ENCODE data around the gene UQCC2. TPM values are rescaled to one million over a fixed set of nuclear protein-coding genes. Genes with fewer than 3 reads are reported as not detected.

The UQCC2 gene
- total RNA-seq, 2 experiments from 2014 or later: 64.9 to 85.3 TPM

- ChIA-PET POLR2A (no interaction called here), CTCF (ENCODE audit: unreplicated experiment) (no interaction called here)
- H2AFZ ChIP-seq (ENCODE audit: low read length): no peak overlapping the region
- TF ChIP-seq CTCF (conservative IDR thresholded peaks at IDR 0.05; ENCODE audit: low read length) (no peak), EZH2phosphoT487 (IDR thresholded peaks at IDR 0.05; ENCODE audit: borderline replicate concordance, low read depth, low read length) (no peak)
- no peaks in the 10 kb centered on the region for H4K20me1 ChIP-seq (ENCODE audit: insufficient read depth, low read length)
- DNase-seq (ENCODE audit: low spot score): no peak
- H3K4me2 ChIP-seq (ENCODE audit: low read length): no peak overlapping the region
- H3K36me3 ChIP-seq (ENCODE audit: insufficient read depth, low read length): no peaks in the 10 kb centered on the region
- H3K9me3 ChIP-seq (ENCODE audit: low read length): no peaks in the 10 kb centered on the region
- H3K4me3 ChIP-seq (ENCODE audit: low read depth, low read length, poor library complexity, severe bottlenecking): no peak overlapping the region
- no peak overlapping the region for H3K27ac ChIP-seq (ENCODE audit: low read depth, low read length, poor library complexity, severe bottlenecking)
- no TSS peak for BruUV-seq (replicated peaks)
- H3K4me1 ChIP-seq (ENCODE audit: insufficient read depth, low read length, poor library complexity, severe bottlenecking): no peaks in the 10 kb centered on the region
- no peaks in the 10 kb centered on the region for H3K79me2 ChIP-seq (ENCODE audit: insufficient read depth, low read depth, low read length)
- H3K9me2 ChIP-seq (ENCODE audit: insufficient read depth, low read length): no peaks in the 10 kb centered on the region
- intact Hi-C loops (cut with micrococcal nuclease; ENCODE audit: unreplicated experiment): no loop called here
Measured at GRCh38 chr6:33732817-33733708, 21.6 kb upstream of the UQCC2 start.

DNA sequence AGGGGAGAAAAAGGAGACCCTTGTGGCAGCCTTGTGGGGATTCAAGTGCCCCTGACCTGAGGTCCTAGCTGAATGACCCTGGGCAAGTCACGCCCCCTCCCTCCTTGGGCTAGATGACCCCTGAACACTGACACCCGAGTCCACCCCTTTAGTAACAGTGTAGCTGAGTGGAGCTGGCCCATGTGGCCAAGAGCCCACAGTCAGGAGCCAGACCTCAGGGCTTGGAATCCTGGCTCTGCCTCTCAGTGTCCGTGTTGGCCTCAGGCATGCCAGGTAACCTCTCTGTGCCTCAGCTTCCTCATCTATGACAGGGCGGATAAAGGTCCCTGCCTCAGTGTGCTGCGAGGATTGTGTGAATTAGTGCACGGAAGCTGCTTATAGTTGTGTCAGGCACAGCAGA lies 20.9 kb upstream of the UQCC2 start:
- DNase-seq (ENCODE audit: low spot score): no peak
- no peaks in the 10 kb centered on the region for H3K79me2 ChIP-seq (ENCODE audit: insufficient read depth, low read depth, low read length)
- H3K4me1 ChIP-seq (ENCODE audit: insufficient read depth, low read length, poor library complexity, severe bottlenecking): no peaks in the 10 kb centered on the region
- no peak overlapping the region for H3K27ac ChIP-seq (ENCODE audit: low read depth, low read length, poor library complexity, severe bottlenecking)
- no peak overlapping the region for H3K4me2 ChIP-seq (ENCODE audit: low read length)
- H3K4me3 ChIP-seq (ENCODE audit: low read depth, low read length, poor library complexity, severe bottlenecking): no peak overlapping the region
- no peaks in the 10 kb centered on the region for H4K20me1 ChIP-seq (ENCODE audit: insufficient read depth, low read length)
- H3K9me2 ChIP-seq (ENCODE audit: insufficient read depth, low read length): no peaks in the 10 kb centered on the region
- H3K36me3 ChIP-seq (ENCODE audit: insufficient read depth, low read length): no peaks in the 10 kb centered on the region
- ChIA-PET POLR2A (no interaction called here), CTCF (ENCODE audit: unreplicated experiment) (no interaction called here)
- no peaks in the 10 kb centered on the region for H3K9me3 ChIP-seq (ENCODE audit: low read length)
- no TSS peak for BruUV-seq (replicated peaks)
- intact Hi-C loops (cut with micrococcal nuclease; ENCODE audit: unreplicated experiment): no loop called here
- TF ChIP-seq CTCF (conservative IDR thresholded peaks at IDR 0.05; ENCODE audit: low read length) (no peak), EZH2phosphoT487 (IDR thresholded peaks at IDR 0.05; ENCODE audit: borderline replicate concordance, low read depth, low read length) (no peak)
- H2AFZ ChIP-seq (ENCODE audit: low read length): no peak overlapping the region

DNA sequence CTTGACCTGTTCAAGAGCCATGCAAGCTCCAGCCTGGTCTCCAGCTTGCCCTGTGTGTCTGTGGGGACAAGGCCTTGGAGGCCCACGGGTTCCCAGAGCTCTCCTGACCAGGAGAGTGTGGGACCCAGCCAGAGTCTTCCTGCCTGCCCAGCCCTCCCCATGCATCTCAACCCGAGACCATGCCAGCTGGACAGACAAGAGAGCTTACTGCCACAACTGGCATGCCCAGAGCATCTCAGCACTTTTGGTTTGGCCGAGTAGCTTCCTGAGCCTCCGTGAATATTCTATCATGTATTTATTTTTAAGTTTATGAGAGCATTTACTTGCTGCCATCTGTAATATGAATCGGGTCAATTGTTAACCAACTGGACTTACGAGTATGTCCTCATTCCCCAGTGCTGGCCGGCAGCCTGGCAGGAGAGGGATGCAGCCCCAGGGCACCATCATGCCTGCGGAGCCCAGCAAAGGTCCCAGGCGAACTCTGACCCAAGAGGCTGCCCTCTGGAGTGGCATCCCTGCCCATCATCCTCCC lies 20.3 kb upstream of the UQCC2 start:
- no peaks in the 10 kb centered on the region for H4K20me1 ChIP-seq (ENCODE audit: insufficient read depth, low read length)
- no peaks in the 10 kb centered on the region for H3K9me2 ChIP-seq (ENCODE audit: insufficient read depth, low read length)
- no peaks in the 10 kb centered on the region for H3K79me2 ChIP-seq (ENCODE audit: insufficient read depth, low read depth, low read length)
- no peaks in the 10 kb centered on the region for H3K4me1 ChIP-seq (ENCODE audit: insufficient read depth, low read length, poor library complexity, severe bottlenecking)
- TF ChIP-seq EZH2phosphoT487 (IDR thresholded peaks at IDR 0.05; ENCODE audit: borderline replicate concordance, low read depth, low read length) (no peak), CTCF (conservative IDR thresholded peaks at IDR 0.05; ENCODE audit: low read length) (no peak)
- ChIA-PET CTCF (ENCODE audit: unreplicated experiment) (no interaction called here), POLR2A (no interaction called here)
- H2AFZ ChIP-seq (ENCODE audit: low read length): no peak overlapping the region
- H3K27ac ChIP-seq (ENCODE audit: low read depth, low read length, poor library complexity, severe bottlenecking): no peak overlapping the region
- no peaks in the 10 kb centered on the region for H3K36me3 ChIP-seq (ENCODE audit: insufficient read depth, low read length)
- no peak overlapping the region for H3K4me2 ChIP-seq (ENCODE audit: low read length)
- BruUV-seq (replicated peaks): no TSS peak
- intact Hi-C loops (cut with micrococcal nuclease; ENCODE audit: unreplicated experiment): no loop called here
- H3K9me3 ChIP-seq (ENCODE audit: low read length): no peaks in the 10 kb centered on the region
- DNase-seq (ENCODE audit: low spot score): no peak
- H3K4me3 ChIP-seq (ENCODE audit: low read depth, low read length, poor library complexity, severe bottlenecking): no peak overlapping the region
